DMS53 (cell line): ENCODE results near the gene WDR20.
A peak's percentile ranks its signal among the peaks of the same experiment; 100 is the strongest.

Experiments used
- DNase-seq: peaks from one replicate; lab custom pipeline; 2025; lab: John Stamatoyannopoulos, UW

The WDR20 gene

DNA sequence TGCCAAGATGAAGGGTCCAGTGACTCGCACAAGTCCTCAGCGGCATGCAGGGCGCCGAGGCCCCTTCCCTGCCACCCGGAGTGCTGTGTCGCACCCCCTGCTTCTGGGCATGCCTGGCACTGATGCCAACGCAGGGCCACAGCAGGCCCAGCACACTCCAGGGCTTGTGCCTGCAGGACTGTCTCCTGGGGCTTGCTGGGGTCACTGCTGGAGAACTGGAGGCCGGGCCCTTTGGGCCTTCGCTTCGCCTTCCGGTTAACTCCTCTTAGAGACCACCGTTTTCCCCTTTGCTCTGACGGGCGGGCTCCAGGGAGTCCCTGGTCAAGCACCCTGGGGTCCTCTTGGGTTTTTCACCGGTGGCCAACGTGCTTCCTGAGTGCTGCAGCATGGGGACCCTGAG lies 79.6 kb downstream of the WDR20 start:
- DNase-seq, result no peak

DNA sequence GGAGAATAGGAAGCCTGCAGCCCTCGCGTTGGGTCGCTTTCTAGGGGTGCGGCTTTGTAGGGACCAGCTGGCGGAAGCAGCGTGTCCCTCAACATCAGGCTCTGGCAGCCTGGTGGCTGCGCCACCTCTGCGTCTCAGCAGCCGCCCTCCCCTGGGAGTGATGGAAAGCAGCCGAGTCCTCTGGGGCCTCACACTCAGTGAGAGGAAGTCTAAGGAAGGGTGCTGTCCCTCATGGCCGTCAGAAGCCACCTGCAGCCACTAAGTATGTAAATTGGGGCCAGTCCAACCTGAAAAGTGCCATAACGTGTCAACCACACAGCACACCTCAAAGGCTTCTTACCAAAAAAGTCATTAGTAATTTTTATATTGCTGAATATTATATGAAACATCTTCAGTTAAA lies 80.3 kb downstream of the WDR20 start:
- no peak for DNase-seq

DNA sequence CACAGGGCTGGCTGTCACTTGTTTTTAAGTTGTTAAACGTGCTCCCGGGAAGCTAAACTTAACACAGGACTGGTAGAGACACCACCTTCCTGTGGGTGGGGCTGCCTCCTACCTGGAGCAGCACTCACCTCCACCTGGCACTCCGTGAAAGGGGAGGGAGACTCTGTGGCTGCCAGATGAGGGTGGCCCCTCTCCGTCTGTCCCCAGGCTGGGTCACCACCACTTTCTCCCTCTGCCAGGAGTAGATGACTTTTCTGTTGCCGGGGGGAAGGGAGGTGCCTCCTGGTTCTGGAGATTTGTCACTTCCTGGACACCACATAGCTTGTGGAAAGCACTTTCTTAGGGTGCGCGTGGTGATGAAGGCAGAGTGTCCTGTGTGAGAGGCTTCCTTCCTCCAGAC lies 81.3 kb downstream of the WDR20 start:
- DNase-seq, result no peak

DNA sequence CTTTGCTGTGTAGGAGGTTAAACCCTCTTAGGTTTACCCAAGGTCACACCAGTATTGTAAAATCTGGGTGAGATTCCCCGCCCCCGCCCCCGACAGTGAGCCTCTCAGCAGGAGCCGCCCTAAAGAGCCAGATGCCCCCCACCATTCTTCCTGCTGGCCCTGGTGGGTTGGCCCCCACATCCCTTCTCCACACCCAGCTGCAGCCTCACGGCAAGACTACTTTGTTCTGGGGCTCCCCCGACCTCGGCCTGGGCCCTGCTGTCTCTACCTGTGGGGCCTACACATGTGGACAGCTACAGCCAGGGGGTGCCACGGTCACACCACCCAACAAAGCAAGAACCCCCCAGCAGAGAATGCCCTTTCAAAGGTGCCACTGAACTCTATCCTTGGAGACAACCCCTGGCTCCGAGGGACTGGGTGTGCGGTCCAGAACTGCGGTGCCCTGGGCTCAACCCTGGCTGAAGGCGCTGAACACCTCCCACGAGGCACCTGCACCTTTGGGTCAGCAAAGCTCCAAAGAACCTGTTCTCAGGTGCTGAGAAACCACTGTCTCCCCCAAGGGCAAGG lies 82.4 kb downstream of the WDR20 start:
- no peak for DNase-seq

GRCh38 chr14:102222751-102223150 lies 83.1 kb downstream of the WDR20 start:
- DNase-seq, result no peak

DNA sequence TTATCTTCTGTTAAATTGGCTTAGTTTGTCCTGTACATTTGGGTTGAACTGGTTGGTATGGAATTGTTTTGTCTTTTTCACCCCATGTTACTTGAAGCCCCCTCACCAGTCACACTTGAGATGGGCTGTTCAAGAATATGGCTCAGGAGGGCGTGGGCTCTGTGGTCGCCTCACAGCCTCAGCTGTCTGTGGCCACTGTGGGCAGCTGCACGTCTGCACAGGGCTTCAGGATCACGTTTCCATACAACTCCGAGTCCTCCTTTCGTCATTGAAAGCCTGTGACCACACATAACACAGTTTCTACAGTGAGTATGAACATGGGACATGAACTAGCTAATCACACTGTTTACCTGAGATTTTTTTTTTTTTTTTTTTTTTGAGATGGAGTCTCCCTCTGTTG lies 84.0 kb downstream of the WDR20 start:
- DNase-seq, result no peak

GRCh38 chr14:102225386-102225785 lies 85.7 kb downstream of the WDR20 start:
- no peak for DNase-seq

GRCh38 chr14:102225936-102226335 lies 86.2 kb downstream of the WDR20 start:
- DNase-seq, result no peak

GRCh38 chr14:102226356-102227125 lies 86.8 kb downstream of the WDR20 start:
- no peak for DNase-seq

GRCh38 chr14:102227184-102227964 lies 87.7 kb downstream of the WDR20 start:
- no peak for DNase-seq

DNA sequence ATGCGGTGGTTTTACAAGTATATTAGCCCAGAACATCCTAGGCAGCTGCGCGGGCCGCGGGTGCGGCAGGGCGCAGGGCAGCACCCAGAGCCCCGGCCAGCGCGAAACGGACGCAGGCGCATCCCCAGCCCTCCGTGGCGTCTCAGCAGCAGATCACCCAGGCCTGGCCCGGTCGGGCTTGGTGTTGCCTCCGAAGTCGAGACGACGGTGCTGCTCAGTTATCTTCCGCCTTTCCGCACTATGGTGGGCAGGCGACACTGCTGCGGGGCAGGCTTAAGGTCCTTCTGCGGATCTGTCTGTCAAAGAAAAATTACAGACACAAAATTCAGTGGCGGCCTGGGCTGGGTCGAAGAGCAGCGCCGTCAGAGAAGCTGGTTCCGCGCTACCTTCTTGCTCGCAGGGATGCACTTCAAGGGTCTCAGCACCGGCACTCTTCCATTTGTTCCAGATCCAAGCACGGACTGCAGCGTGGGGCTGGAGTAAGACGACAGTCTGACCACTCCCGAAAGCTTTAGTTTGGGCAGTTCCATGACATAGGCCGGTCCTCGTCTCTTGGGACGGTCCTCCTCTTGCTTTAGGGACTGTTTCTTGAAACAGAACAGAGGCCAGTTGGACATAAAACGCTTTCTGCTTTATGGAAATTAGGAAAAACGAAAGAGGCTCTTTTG lies 89.5 kb downstream of the WDR20 start:
- no peak for DNase-seq

DNA sequence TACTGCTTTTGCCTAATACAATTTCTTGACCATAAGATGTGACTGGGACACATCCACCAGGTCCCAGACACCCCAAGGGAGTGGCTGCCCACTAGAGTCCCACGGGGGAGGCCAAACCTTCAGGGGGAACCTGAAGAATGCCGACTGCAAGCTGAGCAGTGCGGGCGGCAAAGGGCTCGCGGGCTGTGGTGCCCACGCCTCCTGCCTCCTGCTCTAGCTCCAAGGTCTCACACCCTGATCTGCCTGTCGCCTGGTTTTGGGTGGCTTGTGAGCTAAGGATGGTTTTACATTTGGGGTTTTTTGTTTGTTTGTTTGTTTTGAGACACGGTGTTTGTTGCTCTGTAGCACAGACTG lies 90.0 kb downstream of the WDR20 start:
- no peak for DNase-seq

DNA sequence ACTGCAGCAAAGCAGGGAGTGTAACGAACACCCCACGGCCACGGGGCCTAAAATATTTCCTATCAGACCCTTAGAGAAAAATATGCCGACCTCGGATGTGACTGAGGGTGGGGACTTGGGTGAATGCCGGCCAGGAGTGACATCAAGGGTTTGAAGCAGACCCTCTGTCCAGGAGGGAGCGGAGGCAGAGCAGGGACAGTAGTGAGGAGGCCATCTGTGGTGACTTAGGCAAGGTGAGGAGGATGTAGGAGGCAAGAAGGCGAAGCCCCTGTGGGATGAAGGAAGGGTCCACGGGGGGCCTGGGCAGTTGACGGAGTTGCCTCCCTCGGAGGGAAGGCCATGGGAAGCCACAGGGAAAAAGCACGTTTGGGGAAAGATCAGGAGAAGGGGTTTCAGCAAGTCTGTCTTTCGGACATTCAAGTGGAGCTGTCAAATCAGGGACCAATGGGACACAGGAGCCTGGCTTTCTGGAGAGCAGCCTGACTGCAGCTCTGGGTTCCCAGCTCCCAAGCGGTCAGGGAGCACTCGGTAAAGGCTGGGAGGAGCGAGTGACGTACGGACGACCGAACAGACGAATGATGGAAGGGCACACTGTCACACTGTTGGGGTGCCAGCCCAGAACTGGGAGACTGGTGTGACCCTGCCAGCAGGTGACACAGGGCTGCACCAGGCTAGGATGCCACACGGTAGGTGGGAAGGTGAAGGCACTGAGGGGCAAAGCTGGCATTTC lies 90.9 kb downstream of the WDR20 start:
- DNase-seq, result no peak

DNA sequence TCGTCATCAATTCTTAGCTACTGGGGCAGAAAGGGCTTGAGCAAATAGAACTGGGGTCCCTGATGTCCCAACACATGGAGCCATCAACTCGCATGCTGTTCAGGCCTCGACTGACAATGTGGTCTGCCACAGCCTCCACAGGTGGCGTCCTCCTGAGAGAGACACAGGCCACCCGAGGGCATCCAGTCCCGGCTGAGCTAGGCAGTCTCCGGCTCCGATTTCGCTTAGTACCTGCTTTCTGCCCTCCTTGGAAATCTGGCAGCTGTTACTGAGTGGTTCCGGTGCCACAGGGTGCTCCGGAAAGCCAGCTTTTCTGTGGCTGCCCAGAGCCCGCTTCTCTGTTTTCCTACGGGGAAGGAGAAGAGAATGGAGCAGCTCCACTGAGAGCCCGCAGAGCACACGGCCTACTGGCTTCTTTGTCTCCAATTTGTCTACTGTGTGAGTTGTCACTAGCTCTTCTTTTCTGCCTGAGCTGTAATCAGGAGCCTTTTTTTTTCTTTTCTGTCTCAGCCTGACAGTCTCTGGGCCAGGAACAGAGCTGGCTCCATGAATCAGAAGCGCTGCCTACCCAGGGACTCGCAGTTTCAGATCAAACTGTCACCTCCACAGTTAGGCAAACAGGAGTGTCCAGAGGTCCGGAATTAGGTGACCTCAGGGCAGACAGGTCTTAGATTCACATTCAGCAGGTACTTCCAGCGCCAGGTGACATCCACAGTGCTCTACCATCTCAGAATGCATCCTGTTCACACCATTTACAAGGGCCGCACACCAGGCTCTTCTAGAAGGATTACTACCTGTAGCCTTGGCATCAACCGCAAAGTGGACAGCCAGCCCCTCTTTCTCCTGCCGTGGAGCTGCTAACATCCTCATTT lies 92.0 kb downstream of the WDR20 start:
- no peak for DNase-seq

GRCh38 chr14:102232348-102232625 lies 92.6 kb downstream of the WDR20 start:
- DNase-seq, result no peak

- DNase-seq, result no peak
Measured at GRCh38 chr14:102233081-102233480, 93.4 kb downstream of the WDR20 start.

- DNase-seq, result no peak
Measured at GRCh38 chr14:102234331-102235264, 94.9 kb downstream of the WDR20 start.

GRCh38 chr14:102235275-102235897 lies 95.7 kb downstream of the WDR20 start:
- peak; percentile 86 for DNase-seq

DNA sequence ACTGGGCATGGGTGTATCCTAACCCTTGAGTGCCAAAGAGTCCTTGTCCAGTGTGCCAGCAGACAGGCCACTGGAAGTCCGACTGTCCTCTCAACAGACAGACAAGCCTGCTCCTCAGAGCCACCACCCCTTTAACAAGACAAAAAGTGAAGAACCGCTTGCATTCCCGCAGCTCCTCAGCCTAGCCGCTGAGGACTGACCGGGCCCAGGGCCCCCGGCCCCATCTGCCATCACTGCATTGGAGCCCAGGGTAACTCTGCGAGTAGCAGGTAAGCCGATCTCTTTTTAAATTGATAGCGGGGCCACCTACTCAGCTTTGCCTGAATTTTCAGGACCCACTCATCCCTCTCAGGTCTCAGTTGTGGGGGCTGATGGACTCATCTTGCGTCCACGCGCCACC lies 96.3 kb downstream of the WDR20 start:
- no peak for DNase-seq

DNA sequence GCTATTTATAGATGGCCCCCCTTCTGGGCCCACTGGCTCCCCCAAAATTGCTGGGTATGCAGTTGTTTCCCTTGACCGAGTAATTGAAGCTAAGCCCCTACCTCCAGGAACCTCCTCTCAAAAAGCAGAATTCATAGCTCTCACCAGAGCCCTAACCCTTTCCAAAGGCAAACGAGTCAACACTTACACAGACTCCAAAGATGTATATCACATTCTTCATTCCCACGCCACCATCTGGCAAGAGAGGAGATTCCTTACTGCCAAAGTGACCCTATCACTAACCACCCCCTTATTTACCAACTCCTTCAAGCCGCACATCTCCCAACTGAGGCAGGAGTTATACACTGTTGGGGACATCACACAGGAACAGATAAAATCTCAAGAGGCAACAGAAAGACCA lies 98.4 kb downstream of the WDR20 start:
- no peak for DNase-seq
